OCI-LY7 (cell line): Measurements from ENCODE around the gene ZNF627. TPM values are rescaled to one million over a fixed set of nuclear protein-coding genes. Genes with fewer than 3 reads are reported as not detected.
"Not testable (repeated sequence)": the region's sequence is repeated elsewhere in the genome, so short reads cannot be mapped to it uniquely, and the experiment has no call there.

Experiments used
- BruUV-seq: library from RNA; stranded (reverse); fragments of 400-500 nt; replicated peaks from 2 replicates; lab custom pipeline; 2021; lab: Mats Ljungman, UMichigan
- CTCF ChIA-PET: fragments of 300-600 bp; sonication (Branson Sonifier 250); formaldehyde crosslinking; loops from one replicate; lab custom pipeline; 2022; ENCODE audit warnings: antibody characterized with exemption; ENCODE audit not compliant: unreplicated experiment; lab: Charles Lee
- POLR2A ChIA-PET: fragments of 300-600 bp; sonication (Branson Sonifier 250); formaldehyde crosslinking; loops from one replicate; lab custom pipeline; 2022; ENCODE audit warnings: antibody characterized with exemption; lab: Charles Lee
- DNase-seq: peaks from one replicate; pipeline ENCODE4 v3.0.0-alpha.2; 2015; ENCODE audit warnings: low spot score
- H2AFZ ChIP-seq: fragments of 200-600 bp; sonication (generic), shearing (Covaris generic); 2 replicates; pipeline ENCODE4 v1.6.1; 2014; ENCODE audit warnings: mild to moderate bottlenecking, antibody characterized with exemption, low read length, moderate library complexity
- H3K27ac ChIP-seq: fragments of 200-600 bp; sonication (generic); 2 replicates; pipeline ENCODE4 v1.5.1; 2014; ENCODE audit warnings: mixed run types, low read depth, mild to moderate bottlenecking, moderate library complexity, low read length, inconsistent platforms; ENCODE audit not compliant: poor library complexity, severe bottlenecking
- H3K36me3 ChIP-seq: fragments of 200-600 bp; sonication (generic); 2 replicates; pipeline ENCODE4 v1.6.1; 2014; ENCODE audit warnings: mild to moderate bottlenecking, antibody characterized with exemption, low read length, moderate library complexity, mixed read lengths; ENCODE audit not compliant: insufficient read depth
- H3K4me1 ChIP-seq: fragments of 200-600 bp; sonication (generic); 2 replicates; pipeline ENCODE4 v1.5.1; 2014; ENCODE audit warnings: mild to moderate bottlenecking, low read length; ENCODE audit not compliant: insufficient read depth, poor library complexity, severe bottlenecking
- H3K4me2 ChIP-seq: fragments of 200-600 bp; sonication (generic); 2 replicates; pipeline ENCODE4 v1.6.1; 2014; ENCODE audit warnings: mild to moderate bottlenecking, low read length
- H3K4me3 ChIP-seq: fragments of 200-600 bp; sonication (generic); 2 replicates; pipeline ENCODE4 v1.5.1; 2014; ENCODE audit warnings: mild to moderate bottlenecking, low read depth, low read length; ENCODE audit not compliant: poor library complexity, severe bottlenecking
- H3K79me2 ChIP-seq: fragments of 200-600 bp; sonication (generic); 2 replicates; pipeline ENCODE4 v1.6.1; 2016; ENCODE audit warnings: low read depth, mild to moderate bottlenecking, low read length, moderate library complexity, mixed read lengths; ENCODE audit not compliant: insufficient read depth
- H3K9me2 ChIP-seq: fragments of 200-600 bp; sonication (generic); 2 replicates; pipeline ENCODE4 v1.6.1; 2016; ENCODE audit warnings: mild to moderate bottlenecking, low read length, mixed read lengths; ENCODE audit not compliant: insufficient read depth
- H3K9me3 ChIP-seq: fragments of 200-600 bp; sonication (generic); 2 replicates; pipeline ENCODE4 v1.6.1; 2014; ENCODE audit warnings: mild to moderate bottlenecking, mixed run types, low read length, mixed read lengths
- H4K20me1 ChIP-seq: fragments of 200-600 bp; sonication (generic); 2 replicates; pipeline ENCODE4 v1.6.1; 2014; ENCODE audit warnings: mild to moderate bottlenecking, antibody characterized with exemption, low read length, moderate library complexity, mixed read lengths; ENCODE audit not compliant: insufficient read depth
- CTCF ChIP-seq: fragments of 200-600 bp; sonication (generic); conservative IDR thresholded peaks from 2 replicates; pipeline ENCODE4 v1.5.1; 2014; ENCODE audit warnings: mild to moderate bottlenecking, antibody characterized with exemption, low read length, moderate library complexity, mixed read lengths
- EZH2phosphoT487 ChIP-seq: fragments of 200-600 bp; sonication (generic); IDR thresholded peaks from 2 replicates; pipeline ENCODE4 v1.6.1; 2018; ENCODE audit warnings: low read depth, borderline replicate concordance, mild to moderate bottlenecking, mixed run types, antibody characterized with exemption, low read length, moderate library complexity, mixed read lengths
- intact Hi-C: fragments of 100-400 bp; cut with micrococcal nuclease; formaldehyde crosslinking; loops from one replicate; pipeline ENCODE4 v1.10.0; 2022; ENCODE audit not compliant: unreplicated experiment
- total RNA-seq, 2 experiments: library from RNA; depleted of rRNA in 1 of 2; stranded (reverse); fragments of >200 nt in 1 of 2; shearing (Covaris generic) in 1 of 2; gene quantifications; 2 replicates each; pipeline ENCODE4 v1.2.3, GENCODE V29; 2014 to 2022

The ZNF627 gene
- total RNA-seq, 2 experiments from 2014 or later = 11.0 to 16.8 TPM

- H3K9me2 ChIP-seq = no peaks in the 10 kb centered on the region
- H3K79me2 ChIP-seq = peaks cover 41% of the 10 kb centered on the region
- peak overlapping the region; percentile 96 for H3K4me3 ChIP-seq
- POLR2A ChIA-PET = interaction anchor here (0.5 to 1.8 kb wide), 2 partner anchors 18 to 26 kb away, joined by 3 to 6 read pairs; no protein-coding TSS in a partner anchor
- H3K4me2 ChIP-seq = peak overlapping the region; percentile 67
- CTCF ChIA-PET = no interaction called here
- intact Hi-C loops = loop anchor here (1.0 kb wide), 1 partner anchor 27 kb away; no protein-coding TSS in a partner anchor
- H3K9me3 ChIP-seq = no peaks in the 10 kb centered on the region
- peak overlapping the region; percentile 73 for H3K27ac ChIP-seq
- peaks cover 10% of the 10 kb centered on the region; the same call in 1 of the 2 replicates for H4K20me1 ChIP-seq
- peaks cover 10% of the 10 kb centered on the region; the same call in 1 of the 2 replicates for H3K36me3 ChIP-seq
- BruUV-seq = no TSS peak
- TF ChIP-seq EZH2phosphoT487 = no peak
- peak; percentile 95 for TF ChIP-seq CTCF
- DNase-seq = peak; percentile 96
- peaks cover 64% of the 10 kb centered on the region for H3K4me1 ChIP-seq
- H2AFZ ChIP-seq = no peak overlapping the region
Measured at GRCh38 chr19:11560404-11561051, 36.8 kb upstream of the ZNF627 start.

GRCh38 chr19:11563532-11563931 lies 33.8 kb upstream of the ZNF627 start:
- POLR2A ChIA-PET = interaction anchor here (1.0 to 1.1 kb wide), 2 partner anchors 15 to 34 kb away, joined by 3 read pairs; partner anchors contain the start of gene ECSIT

GRCh38 chr19:11564082-11564807 lies 33.0 kb upstream of the ZNF627 start:
- H3K9me2 ChIP-seq, H3K9me3 ChIP-seq, intact Hi-C loops, H3K36me3 ChIP-seq, H4K20me1 ChIP-seq, BruUV-seq, CTCF ChIA-PET, DNase-seq: not testable (repeated sequence)
- H3K27ac ChIP-seq = peak overlapping the region; percentile 68
- H3K4me1 ChIP-seq = peaks cover 68% of the 10 kb centered on the region
- H2AFZ ChIP-seq = peak overlapping the region; percentile 33; the same call in 1 of the 2 replicates
- H3K79me2 ChIP-seq = peaks cover 14% of the 10 kb centered on the region; the same call in 1 of the 2 replicates
- POLR2A ChIA-PET = interaction anchor here (1.0 to 1.1 kb wide), 2 partner anchors 14 to 35 kb away, joined by 3 read pairs; partner anchors contain the start of gene ECSIT
- peak overlapping the region; percentile 1 for H3K4me3 ChIP-seq
- peak overlapping the region; percentile 40 for H3K4me2 ChIP-seq

More at GRCh38 chr19:11563532-11563931, 33.8 kb upstream of the ZNF627 start:
- no peaks in the 10 kb centered on the region for H3K36me3 ChIP-seq
- H2AFZ ChIP-seq = peak overlapping the region; percentile 24; the same call in 1 of the 2 replicates
- BruUV-seq = no TSS peak
- TF ChIP-seq CTCF = no peak
- no peak for TF ChIP-seq EZH2phosphoT487
- no peaks in the 10 kb centered on the region for H3K9me3 ChIP-seq
- peaks cover 3% of the 10 kb centered on the region; the same call in 1 of the 2 replicates for H4K20me1 ChIP-seq
- H3K79me2 ChIP-seq = peaks cover 19% of the 10 kb centered on the region
- peak overlapping the region; percentile 44 for H3K27ac ChIP-seq
- H3K4me2 ChIP-seq = peak overlapping the region; percentile 25; the same call in 1 of the 2 replicates
- H3K9me2 ChIP-seq = no peaks in the 10 kb centered on the region
- no peak overlapping the region for H3K4me3 ChIP-seq
- H3K4me1 ChIP-seq = peaks cover 63% of the 10 kb centered on the region
- DNase-seq = no peak
- intact Hi-C loops = no loop called here
- CTCF ChIA-PET = no interaction called here

GRCh38 chr19:11565649-11565980 lies 31.7 kb upstream of the ZNF627 start:
- Histone ChIP-seq H3K4me1 (peaks cover 73% of the 10 kb centered on the region), H3K27ac (peak overlapping the region; percentile 68), H3K4me2 (peak overlapping the region; percentile 40), H2AFZ (0 out of 2 replicates have a peak overlapping the region, but pooled peaks have one; percentile 33)
- BruUV-seq, CTCF ChIA-PET, H3K9me3 ChIP-seq, H3K79me2 ChIP-seq, intact Hi-C loops, H3K4me3 ChIP-seq, POLR2A ChIA-PET, H3K9me2 ChIP-seq, H4K20me1 ChIP-seq, H3K36me3 ChIP-seq, DNase-seq: not testable (repeated sequence)
